SKM-1 (cell line): ENCODE results near the gene CNN2.
A peak's percentile ranks its signal among the peaks of the same experiment; 100 is the strongest.

Experiments
- DNase-seq: peaks from one replicate; lab custom pipeline; 2025; ENCODE audit not compliant: unreplicated experiment; lab: John Stamatoyannopoulos, UW

The CNN2 gene

DNA sequence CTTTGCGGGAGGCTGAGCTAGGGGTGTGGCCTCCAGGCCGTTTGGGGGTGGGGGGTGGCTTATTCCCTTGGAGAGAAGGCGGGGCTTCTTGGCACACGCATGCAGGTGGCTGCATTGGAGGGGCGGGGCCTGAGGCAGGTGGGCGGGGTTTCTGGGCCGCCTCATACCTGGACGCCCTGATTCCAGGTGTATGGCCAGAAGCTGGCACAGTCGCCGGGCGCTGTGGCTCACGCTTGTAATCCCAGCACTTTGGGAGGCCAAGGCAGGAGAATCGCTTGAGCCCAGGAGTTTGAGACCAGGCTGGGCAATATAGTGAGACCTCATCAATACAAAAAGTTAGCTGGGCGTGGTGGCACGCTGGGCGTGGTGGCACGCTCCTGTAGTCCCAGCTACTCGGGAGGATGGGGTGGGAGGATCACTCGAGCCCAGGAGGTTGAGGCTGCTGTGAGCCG lies 21.3 kb downstream of the CNN2 start:
- DNase-seq: no peak

DNA sequence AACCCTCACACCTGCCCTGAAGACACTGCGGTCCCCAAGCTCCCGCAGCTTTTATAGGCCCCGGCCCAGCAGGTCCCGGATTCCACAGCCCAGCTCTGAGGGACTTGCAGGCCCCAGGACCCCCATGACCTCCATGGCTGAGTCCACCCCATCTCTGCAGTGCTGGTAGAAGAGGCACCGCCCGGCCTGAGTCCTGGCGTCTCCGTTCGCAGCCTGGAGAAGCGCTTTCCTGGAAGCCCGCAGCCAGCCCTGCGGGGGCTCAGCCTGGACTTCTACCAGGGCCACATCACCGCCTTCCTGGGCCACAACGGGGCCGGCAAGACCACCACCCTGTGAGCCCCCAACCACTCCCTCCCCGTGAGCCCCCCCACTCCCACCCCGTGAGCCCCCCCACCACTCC lies 22.7 kb downstream of the CNN2 start:
- DNase-seq: no peak

GRCh38 chr19:1049800-1050199 lies 23.4 kb downstream of the CNN2 start:
- no peak for DNase-seq

GRCh38 chr19:1050989-1051788 lies 24.8 kb downstream of the CNN2 start:
- no peak for DNase-seq

GRCh38 chr19:1051791-1052190 lies 25.4 kb downstream of the CNN2 start:
- DNase-seq: no peak

DNA sequence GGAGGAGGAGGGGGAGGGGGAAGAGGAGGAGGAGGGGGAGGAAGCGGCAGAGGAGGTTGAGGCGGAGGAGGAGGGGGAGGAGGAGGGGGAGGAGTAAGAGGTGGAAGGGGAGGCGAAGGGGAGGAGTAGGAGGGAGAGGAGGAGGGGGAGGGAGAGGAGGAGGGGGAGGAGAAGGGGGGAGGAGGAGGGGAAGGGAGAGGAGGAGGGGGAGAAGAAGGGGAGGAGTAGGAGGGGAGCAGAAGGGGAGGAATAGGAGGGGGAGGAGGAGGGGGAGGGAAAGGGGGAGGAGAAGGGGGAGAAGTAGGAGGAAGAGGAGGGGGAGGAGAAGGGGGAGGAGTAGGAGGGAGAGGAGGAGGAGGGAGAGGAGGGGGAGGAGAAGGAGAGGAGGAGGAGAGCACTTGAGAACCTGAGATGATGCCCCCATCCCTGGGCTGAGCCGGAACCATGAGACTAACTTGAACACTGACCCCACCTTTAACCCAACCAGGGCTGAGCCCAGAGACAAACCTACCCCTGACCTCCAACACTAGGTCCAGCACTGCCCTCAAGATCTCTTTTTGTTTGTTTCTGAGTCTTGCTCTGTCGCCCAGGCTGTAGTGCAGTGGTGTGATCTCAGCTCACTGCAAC lies 26.1 kb downstream of the CNN2 start:
- DNase-seq: no peak

DNA sequence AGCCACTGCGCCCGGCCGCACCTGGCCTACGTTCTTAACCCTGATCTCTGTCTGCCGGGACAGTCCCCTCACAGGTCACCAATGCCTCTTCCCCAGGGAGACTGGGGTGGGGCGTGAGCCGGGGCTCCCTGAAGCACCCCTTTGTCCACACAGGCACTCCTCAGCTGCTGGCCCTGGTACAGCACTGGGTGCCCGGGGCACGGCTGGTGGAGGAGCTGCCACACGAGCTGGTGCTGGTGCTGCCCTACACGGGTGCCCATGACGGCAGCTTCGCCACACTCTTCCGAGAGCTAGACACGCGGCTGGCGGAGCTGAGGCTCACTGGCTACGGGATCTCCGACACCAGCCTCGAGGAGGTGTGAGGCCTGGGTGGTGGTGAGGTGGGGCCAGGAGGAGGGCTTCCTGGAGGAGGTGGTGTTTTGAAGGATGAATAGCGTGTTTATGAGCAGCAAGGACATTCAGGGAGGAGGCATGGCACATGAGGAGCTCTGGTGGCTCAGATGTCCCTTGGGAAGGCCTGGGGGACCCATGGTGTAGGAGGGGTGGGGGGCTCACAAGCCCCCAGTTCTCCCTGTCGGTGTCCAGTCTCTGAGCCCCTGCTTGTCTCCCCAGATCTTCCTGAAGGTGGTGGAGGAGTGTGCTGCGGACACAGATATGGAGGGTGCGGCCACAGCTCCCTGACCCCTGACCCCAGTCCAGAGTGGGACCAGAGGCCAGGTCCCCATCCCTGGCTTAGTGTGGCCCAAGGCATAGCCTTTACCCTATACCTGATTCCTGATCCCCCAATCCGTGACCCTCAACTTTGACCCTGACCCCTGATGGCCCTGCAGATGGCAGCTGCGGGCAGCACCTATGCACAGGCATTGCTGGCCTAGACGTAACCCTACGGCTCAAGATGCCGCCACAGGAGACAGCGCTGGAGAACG lies 27.0 kb downstream of the CNN2 start:
- no peak for DNase-seq

- no peak for DNase-seq
These were observed 28.0 kb downstream of the CNN2 start for GRCh38 chr19:1054102-1055027.

DNA sequence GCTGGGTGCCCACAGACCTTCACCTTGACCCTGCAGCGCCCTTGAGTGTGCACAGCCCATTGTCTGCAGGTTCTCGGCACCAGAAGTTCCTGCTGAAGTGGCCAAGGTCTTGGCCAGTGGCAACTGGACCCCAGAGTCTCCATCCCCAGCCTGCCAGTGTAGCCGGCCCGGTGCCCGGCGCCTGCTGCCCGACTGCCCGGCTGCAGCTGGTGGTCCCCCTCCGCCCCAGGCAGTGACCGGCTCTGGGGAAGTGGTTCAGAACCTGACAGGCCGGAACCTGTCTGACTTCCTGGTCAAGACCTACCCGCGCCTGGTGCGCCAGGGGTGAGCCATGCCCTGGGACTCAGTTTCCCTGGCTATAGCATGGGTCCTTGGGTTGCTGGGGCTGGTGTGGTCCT lies 28.6 kb downstream of the CNN2 start:
- DNase-seq: no peak

DNA sequence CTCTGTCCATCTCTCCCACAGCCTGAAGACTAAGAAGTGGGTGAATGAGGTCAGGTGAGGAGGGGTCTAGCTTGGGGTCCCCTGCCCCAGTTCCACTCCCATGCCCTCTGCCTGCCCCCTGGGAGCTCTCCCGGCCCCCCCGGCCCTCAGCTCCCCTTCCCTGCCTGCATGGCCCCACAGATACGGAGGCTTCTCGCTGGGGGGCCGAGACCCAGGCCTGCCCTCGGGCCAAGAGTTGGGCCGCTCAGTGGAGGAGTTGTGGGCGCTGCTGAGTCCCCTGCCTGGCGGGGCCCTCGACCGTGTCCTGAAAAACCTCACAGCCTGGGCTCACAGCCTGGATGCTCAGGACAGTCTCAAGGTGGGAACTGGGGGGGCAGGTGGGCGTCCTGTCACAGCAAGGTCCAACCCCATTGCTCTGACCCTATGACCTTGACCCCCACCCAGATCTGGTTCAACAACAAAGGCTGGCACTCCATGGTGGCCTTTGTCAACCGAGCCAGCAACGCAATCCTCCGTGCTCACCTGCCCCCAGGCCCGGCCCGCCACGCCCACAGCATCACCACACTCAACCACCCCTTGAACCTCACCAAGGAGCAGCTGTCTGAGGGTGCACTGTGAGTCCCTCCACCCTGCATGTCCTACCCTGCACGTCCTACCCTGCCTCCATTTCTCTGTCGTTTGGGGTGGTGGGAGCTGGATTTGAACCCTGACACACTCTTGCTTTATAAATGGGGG lies 29.6 kb downstream of the CNN2 start:
- DNase-seq: no peak

GRCh38 chr19:1057176-1057855 lies 30.9 kb downstream of the CNN2 start:
- no peak for DNase-seq

DNA sequence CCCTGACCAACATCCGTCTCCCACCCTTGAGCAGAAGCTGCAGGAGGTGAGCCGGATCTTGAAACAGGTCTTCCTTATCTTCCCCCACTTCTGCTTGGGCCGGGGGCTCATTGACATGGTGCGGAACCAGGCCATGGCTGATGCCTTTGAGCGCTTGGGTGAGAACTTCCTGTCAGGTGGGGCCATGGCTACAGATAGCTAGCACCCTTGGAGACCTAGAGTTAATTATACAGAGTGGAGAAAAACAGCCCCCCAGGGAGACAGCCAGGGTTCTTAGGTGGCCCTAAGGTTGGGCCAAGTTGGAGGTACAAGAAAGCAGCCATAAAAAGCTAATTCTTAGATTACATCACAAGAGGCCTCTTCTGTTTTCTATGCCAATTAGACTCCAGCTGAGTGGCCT lies 31.7 kb downstream of the CNN2 start:
- DNase-seq: no peak

GRCh38 chr19:1060689-1061088 lies 34.3 kb downstream of the CNN2 start:
- no peak for DNase-seq

GRCh38 chr19:1061987-1062386 lies 35.6 kb downstream of the CNN2 start:
- DNase-seq: no peak

DNA sequence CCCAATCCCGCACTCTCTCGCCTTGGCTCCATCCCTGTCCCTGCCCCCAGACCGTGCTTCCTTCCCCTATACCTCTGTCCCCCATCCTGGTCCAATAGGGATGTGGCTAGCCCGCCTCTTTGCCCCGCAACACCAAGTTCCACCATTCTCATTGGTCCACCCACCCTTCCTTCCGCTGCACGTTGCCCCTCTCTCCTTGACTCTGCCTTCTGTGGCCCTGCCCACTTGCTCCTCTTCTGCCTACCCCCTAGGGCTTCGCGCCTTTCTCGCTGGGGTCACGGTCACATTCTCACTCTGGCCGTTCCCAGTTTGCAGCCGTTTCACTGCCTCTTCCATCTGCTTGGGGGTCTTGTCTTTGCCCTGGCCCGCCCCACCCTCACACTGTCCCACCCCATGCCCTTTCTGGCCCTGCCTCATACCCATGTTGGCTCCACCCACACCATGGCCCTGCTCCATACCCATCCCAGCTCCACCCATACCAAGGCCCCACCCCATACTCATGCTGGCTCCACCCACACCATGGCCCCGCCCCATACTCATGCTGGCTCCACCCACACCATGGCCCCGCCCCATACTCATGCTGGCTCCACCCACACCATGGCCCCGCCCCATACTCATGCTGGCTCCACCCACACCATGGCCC lies 36.1 kb downstream of the CNN2 start:
- DNase-seq: peak; percentile 53

- peak; percentile 53 for DNase-seq
These were observed 36.9 kb downstream of the CNN2 start for GRCh38 chr19:1063030-1063908.

- DNase-seq: no peak
These were observed 37.7 kb downstream of the CNN2 start for GRCh38 chr19:1063909-1064660.
